Spleen (tissue), 11 donors: Measurements from ENCODE around the gene KRT33B. TPM values are rescaled to one million over a fixed set of nuclear protein-coding genes. Genes with fewer than 3 reads are reported as not detected.

Source experiments
- DNase-seq: peaks from one replicate; pipeline ENCODE4 v3.0.0-alpha.2; 2020
- H3K27ac ChIP-seq, 8 donors: fragments of 200-600 bp; sonication (generic) in 7 of 8; 1 replicate in 4 of 8; 2 replicates in 4 of 8; pipeline versions ENCODE4 v1.5.0 to v1.8.0; 2016 to 2021; ENCODE audit warnings: inconsistent platforms in 4 of 8, mild to moderate bottlenecking in 4 of 8, moderate library complexity in 1 of 8
- H3K27me3 ChIP-seq, 7 donors: fragments of 200-600 bp; sonication (generic) in 6 of 7; replicated peaks in 1 of 7; 1 replicate in 4 of 7; 2 replicates in 3 of 7; pipeline versions ENCODE4 v1.5.0 to v1.8.0; 2016 to 2021; ENCODE audit warnings: inconsistent platforms in 3 of 7, mild to moderate bottlenecking in 1 of 7
- H3K36me3 ChIP-seq, 6 donors: fragments of 200-600 bp; sonication (generic) in 5 of 6; 1 replicate in 4 of 6; 2 replicates in 2 of 6; pipeline versions ENCODE4 v1.5.0 to v1.8.0; 2016 to 2021; ENCODE audit warnings: inconsistent platforms in 2 of 6
- H3K4me1 ChIP-seq, 6 donors: fragments of 200-600 bp; sonication (generic) in 5 of 6; 1 replicate in 3 of 6; 2 replicates in 3 of 6; pipeline versions ENCODE4 v1.5.0 to v1.8.0; 2016 to 2021; ENCODE audit warnings: inconsistent platforms in 3 of 6
- H3K4me3 ChIP-seq, 8 donors: fragments of 200-600 bp; sonication (generic) in 7 of 8; 1 replicate in 4 of 8; 2 replicates in 4 of 8; pipeline versions ENCODE4 v1.5.0 to v1.8.0; 2016 to 2021; ENCODE audit warnings: inconsistent platforms in 4 of 8, mild to moderate bottlenecking in 4 of 8, moderate library complexity in 2 of 8
- H3K9me3 ChIP-seq, 8 donors: fragments of 200-600 bp; sonication (generic) in 7 of 8; 1 replicate in 4 of 8; 2 replicates in 4 of 8; pipeline versions ENCODE4 v1.5.0 to v1.8.0; 2016 to 2021; ENCODE audit warnings: inconsistent platforms in 4 of 8
- POLR2A ChIP-seq, 3 donors: fragments of 450-650 bp; IDR thresholded peaks; one replicate each; pipeline ENCODE4 v1.5.1; 2017; ENCODE audit warnings: antibody characterized with exemption in 3 of 3, mild to moderate bottlenecking in 1 of 3
- POLR2AphosphoS5 ChIP-seq, 3 donors: sonication (generic); formaldehyde crosslinking; IDR thresholded peaks; one replicate each; pipeline ENCODE4 v1.5.1; 2017; ENCODE audit warnings: antibody characterized with exemption in 3 of 3
- WGBS, 5 donors: extraction: QIAGEN DNeasy Blood & Tissue Kit in 3 of 5; methylation state at CpG; one replicate each; pipeline versions ENCODE4 v1.1.5 to v1.1.7; 2013 to 2018; 5-methylcytosine and 5-hydroxymethylcytosine counted together
- intact Hi-C: fragments of 100-400 bp; cut with DNase I; formaldehyde crosslinking; loops from one replicate; pipeline ENCODE4 v1.15.0; 2023; ENCODE audit warnings: low total_unique reads
- polyA plus RNA-seq, 3 donors: library from polyadenylated mRNA; stranded (reverse); fragments of 200-250 nt; gene quantifications; one replicate each; pipeline ENCODE4 v1.2.1, GENCODE V29; 2013
- total RNA-seq, 7 donors: library from RNA; depleted of rRNA in 3 of 7; stranded (reverse); fragments of >200 nt in 3 of 7; fragmentation: NEBNext Ultra II Directional in 4 of 7; extraction: Animal tissue kit (Norgen Biotek cat#: 25700) in 4 of 7; gene quantifications; one replicate each; pipeline versions ENCODE4 v1.1.0 to v1.2.1, GENCODE V29; 2016 to 2021
- TF ChIP-seq, protein P1 (sequence below), 11 experiments: fragments of 200-600 bp in 7 of 11; fragments of 450-650 bp in 4 of 11; sonication (generic) in 4 of 11; IDR thresholded peaks in 8 of 11; conservative IDR thresholded peaks in 3 of 11; 1 replicate in 7 of 11; 2 replicates in 4 of 11; pipeline versions ENCODE4 v1.4.0 to v1.8.0; 2016 to 2021; ENCODE audit warnings: antibody characterized with exemption in 11 of 11, inconsistent platforms in 4 of 11, mild to moderate bottlenecking in 1 of 11
- donor health status: healthy with polysubstance abuse.
- donor health status: DM: no; HTN: no; CAD: no; lungs with moderate emphysema.
- donor health status: DM: no; HTN: no; CAD: no.
- donor health status: Bipolar disorder and iron deficiency.
- donor health status: healthy.
- donor health status: DM: no; HTN: no; CAD: no.
- donor health status: DM: yes; HTN: yes; CAD: no.

KRT33B gene
- total and polyA plus RNA-seq, 10 donors: not detected

DNA sequence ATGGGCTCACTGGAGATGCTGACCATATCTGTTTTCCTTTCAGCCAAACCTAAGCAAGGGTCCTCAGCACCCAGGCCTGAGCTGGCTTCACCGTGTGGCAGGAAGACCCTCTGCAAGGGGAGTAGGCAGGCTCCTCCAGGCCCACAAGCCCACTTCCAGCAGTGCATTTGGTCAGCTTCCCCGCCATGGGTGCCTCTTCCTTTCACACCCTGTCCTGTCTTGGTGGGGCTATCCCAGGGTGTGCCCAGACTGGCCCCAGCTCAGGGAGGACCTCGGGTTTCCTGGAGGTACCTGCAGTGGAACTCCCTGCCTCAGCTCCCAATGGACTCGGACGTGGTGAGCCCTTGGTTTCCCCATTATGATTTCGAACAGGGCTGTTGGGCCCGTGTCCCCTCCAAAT lies 41.4 kb downstream of the KRT33B start:
- Histone ChIP-seq H3K27ac (no peak overlapping the region), H3K36me3 (no peaks in the 10 kb centered on the region), H3K4me1 (no peaks in the 10 kb centered on the region), H3K4me3 (no peak overlapping the region), H3K9me3 (no peaks in the 10 kb centered on the region), H3K27me3 (no peaks in the 10 kb centered on the region)
- 77 to 97% (median 84%) methylated on average over 2 to 7 of the region's 7 CpGs for WGBS, 5 donors
- DNase-seq: no peak
- TF ChIP-seq, protein P1, sequence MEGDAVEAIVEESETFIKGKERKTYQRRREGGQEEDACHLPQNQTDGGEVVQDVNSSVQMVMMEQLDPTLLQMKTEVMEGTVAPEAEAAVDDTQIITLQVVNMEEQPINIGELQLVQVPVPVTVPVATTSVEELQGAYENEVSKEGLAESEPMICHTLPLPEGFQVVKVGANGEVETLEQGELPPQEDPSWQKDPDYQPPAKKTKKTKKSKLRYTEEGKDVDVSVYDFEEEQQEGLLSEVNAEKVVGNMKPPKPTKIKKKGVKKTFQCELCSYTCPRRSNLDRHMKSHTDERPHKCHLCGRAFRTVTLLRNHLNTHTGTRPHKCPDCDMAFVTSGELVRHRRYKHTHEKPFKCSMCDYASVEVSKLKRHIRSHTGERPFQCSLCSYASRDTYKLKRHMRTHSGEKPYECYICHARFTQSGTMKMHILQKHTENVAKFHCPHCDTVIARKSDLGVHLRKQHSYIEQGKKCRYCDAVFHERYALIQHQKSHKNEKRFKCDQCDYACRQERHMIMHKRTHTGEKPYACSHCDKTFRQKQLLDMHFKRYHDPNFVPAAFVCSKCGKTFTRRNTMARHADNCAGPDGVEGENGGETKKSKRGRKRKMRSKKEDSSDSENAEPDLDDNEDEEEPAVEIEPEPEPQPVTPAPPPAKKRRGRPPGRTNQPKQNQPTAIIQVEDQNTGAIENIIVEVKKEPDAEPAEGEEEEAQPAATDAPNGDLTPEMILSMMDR (IDR thresholded peaks at IDR 0.05 in 8 of 11, conservative IDR thresholded peaks at IDR 0.05 in 3 of 11): no peak
- no peak for TF ChIP-seq POLR2A (IDR thresholded peaks at IDR 0.05)
- TF ChIP-seq POLR2AphosphoS5 (IDR thresholded peaks at IDR 0.05): no peak
- intact Hi-C loops: loop anchor here (10.0 kb wide), 1 partner anchor 523 kb away; no protein-coding TSS in a partner anchor

DNA sequence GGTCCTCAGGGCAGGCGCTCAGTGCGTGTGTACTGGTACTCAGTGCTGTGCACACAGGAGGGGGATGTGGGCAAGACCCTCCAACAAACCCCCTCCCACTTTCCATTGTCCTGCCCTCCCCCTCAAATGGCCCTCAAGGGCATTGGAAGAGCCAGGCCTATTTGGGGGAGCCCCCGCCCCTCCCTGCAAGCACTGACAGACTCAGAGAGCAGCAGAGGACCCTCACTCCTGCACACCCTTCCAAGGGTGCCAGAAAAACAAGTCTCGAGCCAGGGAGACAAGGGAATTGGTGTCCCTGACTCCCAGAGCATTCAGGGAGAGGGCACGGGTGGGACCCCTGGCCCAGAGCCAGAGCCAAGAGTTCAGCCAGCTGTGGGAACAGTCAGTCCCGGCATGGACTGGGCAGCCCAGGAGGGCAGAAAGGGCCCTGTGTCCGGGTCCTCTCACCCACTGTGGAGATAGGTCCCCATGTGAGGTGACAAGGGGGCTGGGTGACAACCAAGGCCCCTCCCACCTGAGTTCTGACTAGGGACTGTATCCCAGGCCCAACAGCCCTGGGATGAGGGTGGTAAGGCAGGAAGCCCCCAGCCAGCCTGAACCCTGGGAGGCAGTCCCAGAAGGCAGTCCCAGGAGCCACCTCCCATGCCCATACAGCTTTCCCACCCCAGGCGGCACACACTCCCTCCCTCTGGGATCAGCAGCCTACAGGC lies 42.0 kb downstream of the KRT33B start:
- 77 to 92% (median 82%) methylated on average over 3 to 8 of the region's 8 CpGs for WGBS, 5 donors
- TF ChIP-seq, protein P1 (IDR thresholded peaks at IDR 0.05 in 8 of 11, conservative IDR thresholded peaks at IDR 0.05 in 3 of 11): no peak
- TF ChIP-seq POLR2A (IDR thresholded peaks at IDR 0.05) (no peak), POLR2AphosphoS5 (IDR thresholded peaks at IDR 0.05) (no peak)
- intact Hi-C loops: loop anchor here (10.0 kb wide), 1 partner anchor 523 kb away; no protein-coding TSS in a partner anchor
- Histone ChIP-seq H3K36me3 (no peaks in the 10 kb centered on the region), H3K4me1 (peaks cover 0 to under 1% (median 0%) of the 10 kb centered on the region in 6 donors), H3K27me3 (no peaks in the 10 kb centered on the region), H3K4me3 (no peak overlapping the region), H3K27ac (no peak overlapping the region), H3K9me3 (no peaks in the 10 kb centered on the region)
- no peak for DNase-seq

DNA sequence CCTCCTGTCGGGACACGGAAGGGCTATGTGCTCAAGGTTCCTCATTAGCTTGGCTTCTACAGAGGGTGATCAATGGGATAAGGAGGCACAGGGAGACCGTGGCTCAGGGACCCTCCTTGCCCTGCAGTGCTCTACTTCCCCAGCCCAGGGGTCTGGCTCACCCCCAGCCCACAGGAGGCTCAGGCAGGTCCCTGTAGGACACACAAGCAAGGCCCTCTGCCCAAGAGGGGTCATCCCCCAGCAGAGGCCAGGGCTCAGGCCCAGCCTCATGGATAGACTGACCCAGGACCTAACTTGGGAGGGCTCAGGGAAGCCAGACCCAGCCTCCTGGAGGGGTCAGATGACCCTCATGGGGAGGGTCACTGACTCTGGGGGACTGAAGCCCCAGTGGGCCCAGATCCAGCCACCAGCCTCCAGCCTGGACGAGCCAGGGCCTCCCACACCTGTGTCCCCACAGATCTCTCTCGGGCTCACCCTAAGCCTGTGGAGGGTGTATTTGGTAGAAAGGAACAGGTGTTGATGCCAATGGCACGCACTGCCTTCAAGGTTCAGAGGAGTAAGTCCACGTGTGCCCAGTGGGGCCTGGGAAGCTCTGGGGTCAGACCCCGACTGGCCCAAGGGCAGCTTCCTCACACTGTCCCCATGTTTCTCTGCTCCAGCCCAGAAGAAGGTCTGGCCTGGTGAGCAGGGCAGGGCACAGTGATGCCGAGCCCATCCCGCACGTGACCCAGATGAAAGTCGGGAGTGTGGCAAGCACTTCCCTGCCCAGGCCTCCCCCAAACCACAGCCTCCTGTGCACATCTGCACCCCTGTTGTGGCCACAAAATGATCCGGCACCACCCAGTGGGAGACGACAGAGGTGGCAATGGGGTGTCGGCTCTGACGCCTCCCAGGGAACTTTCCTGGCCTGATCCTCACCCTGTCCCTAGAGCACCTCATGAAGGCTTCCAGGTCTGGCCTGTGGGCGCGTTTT lies 43.2 kb downstream of the KRT33B start:
- DNase-seq: no peak
- intact Hi-C loops: loop anchor here (10.0 kb wide), 1 partner anchor 522 kb away; no protein-coding TSS in a partner anchor
- H3K4me3 ChIP-seq: no peak overlapping the region
- H3K36me3 ChIP-seq: no peaks in the 10 kb centered on the region
- TF ChIP-seq POLR2AphosphoS5 (IDR thresholded peaks at IDR 0.05): no peak
- H3K4me1 ChIP-seq: peaks cover 0 to 6% (median 0%) of the 10 kb centered on the region in 6 donors
- H3K9me3 ChIP-seq: no peaks in the 10 kb centered on the region
- no peaks in the 10 kb centered on the region for H3K27me3 ChIP-seq
- WGBS, 5 donors: 62 to 75% (median 72%) methylated on average over 12 to 18 of the region's 18 CpGs
- H3K27ac ChIP-seq: no peak overlapping the region

DNA sequence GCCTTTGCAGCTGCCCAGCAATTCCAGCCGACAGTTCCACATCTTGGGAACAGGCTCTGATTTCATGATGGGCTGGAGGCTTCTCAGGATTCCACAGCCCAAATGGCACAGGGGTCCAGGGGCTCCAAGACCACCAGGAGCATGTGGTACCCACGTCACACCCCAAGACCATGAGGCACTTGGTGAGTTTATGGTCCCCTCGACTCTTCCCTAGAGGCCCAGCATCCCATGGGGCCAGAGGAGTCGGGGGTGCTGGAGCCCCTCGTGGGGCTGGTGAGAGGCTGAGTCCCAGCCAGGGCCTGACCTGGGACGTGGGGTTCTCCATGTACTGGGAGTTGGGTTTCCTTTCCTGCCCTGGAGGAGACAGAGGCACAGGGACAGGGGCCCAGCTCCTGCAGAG lies 44.0 kb downstream of the KRT33B start:
- Histone ChIP-seq H3K27me3 (no peaks in the 10 kb centered on the region), H3K4me1 (peaks cover 0 to 6% (median 0%) of the 10 kb centered on the region in 6 donors), H3K27ac (no peak overlapping the region), H3K4me3 (no peak overlapping the region), H3K9me3 (peaks cover 0 to 3% (median 2%) of the 10 kb centered on the region in 8 donors), H3K36me3 (no peaks in the 10 kb centered on the region)
- 77 to 85% (median 81%) methylated on average over 2 to 6 of the region's 6 CpGs for WGBS, 5 donors
- no peak for DNase-seq
- intact Hi-C loops: loop anchor here (10.0 kb wide), 1 partner anchor 521 kb away; no protein-coding TSS in a partner anchor
- TF ChIP-seq POLR2AphosphoS5 (IDR thresholded peaks at IDR 0.05) (no peak), POLR2A (IDR thresholded peaks at IDR 0.05) (no peak)
- TF ChIP-seq, protein P1 (IDR thresholded peaks at IDR 0.05 in 8 of 11, conservative IDR thresholded peaks at IDR 0.05 in 3 of 11): no peak
